Glutamatergic neuron (in vitro differentiated cells): ENCODE measurements around the gene PITPNM1. TPM values are rescaled to one million over a fixed set of nuclear protein-coding genes. Genes with fewer than 3 reads are reported as not detected.

Experiments
- DNase-seq: peaks from one replicate; pipeline ENCODE4 v3.0.0; 2022
- H3K27ac Mint-ChIP-seq: one replicate; pipeline ENCODE4 v1.8.0; 2020; ENCODE audit warnings: mild to moderate bottlenecking, mixed read lengths, inconsistent platforms; ENCODE audit not compliant: unreplicated experiment
- H3K27me3 Mint-ChIP-seq: one replicate; pipeline ENCODE4 v1.8.0; 2020; ENCODE audit warnings: mild to moderate bottlenecking, moderate library complexity, mixed read lengths, inconsistent platforms; ENCODE audit not compliant: unreplicated experiment
- H3K36me3 Mint-ChIP-seq: one replicate; pipeline ENCODE4 v1.8.0; 2020; ENCODE audit warnings: mild to moderate bottlenecking, mixed read lengths, inconsistent platforms; ENCODE audit not compliant: unreplicated experiment
- H3K4me1 Mint-ChIP-seq: one replicate; pipeline ENCODE4 v1.8.0; 2020; ENCODE audit warnings: mild to moderate bottlenecking, low read depth, mixed read lengths, inconsistent platforms; ENCODE audit not compliant: unreplicated experiment
- H3K4me3 Mint-ChIP-seq: one replicate; pipeline ENCODE4 v1.8.0; 2020; ENCODE audit warnings: mild to moderate bottlenecking, mixed read lengths, inconsistent platforms; ENCODE audit not compliant: unreplicated experiment
- H3K9me3 Mint-ChIP-seq: one replicate; pipeline ENCODE4 v1.8.0; 2020; ENCODE audit warnings: mild to moderate bottlenecking, moderate library complexity, mixed read lengths, inconsistent platforms; ENCODE audit not compliant: unreplicated experiment
- CTCF ChIP-seq: fragments of 200-600 bp; sonication (generic); IDR thresholded peaks from one replicate; pipeline ENCODE4 v1.5.0; 2021; ENCODE audit not compliant: partially characterized antibody, unreplicated experiment
- total RNA-seq: library from RNA; stranded (reverse); fragmentation: NEBNext Ultra II Directional; extraction: Animal tissue kit (Norgen Biotek cat#: 25700); gene quantifications from one replicate; pipeline ENCODE4 v1.2.1, GENCODE V29; 2021; ENCODE audit not compliant: unreplicated experiment

Gene PITPNM1
- total RNA-seq, 1 donor from 2014 or later: 25.6 TPM

GRCh38 chr11:67500484-67500821 lies 4.7 kb downstream of the PITPNM1 start:
- Mint-ChIP-seq H3K27ac (no peak overlapping the region), H3K4me3 (no peak overlapping the region), H3K9me3 (peaks cover 3% of the 10 kb centered on the region), H3K36me3 (no peaks in the 10 kb centered on the region), H3K4me1 (peaks cover 4% of the 10 kb centered on the region), H3K27me3 (peaks cover 8% of the 10 kb centered on the region)
- TF ChIP-seq CTCF: no peak
- no peak for DNase-seq

GRCh38 chr11:67499808-67500483 lies 5.2 kb downstream of the PITPNM1 start:
- Mint-ChIP-seq H3K36me3 (no peaks in the 10 kb centered on the region), H3K4me3 (no peak overlapping the region), H3K27me3 (peaks cover 7% of the 10 kb centered on the region), H3K4me1 (peaks cover 4% of the 10 kb centered on the region), H3K27ac (no peak overlapping the region), H3K9me3 (peaks cover 3% of the 10 kb centered on the region)
- no peak for TF ChIP-seq CTCF
- no peak for DNase-seq

GRCh38 chr11:67498544-67498972 lies 6.6 kb downstream of the PITPNM1 start:
- peaks cover 4% of the 10 kb centered on the region for H3K4me1 Mint-ChIP-seq
- no peak for TF ChIP-seq CTCF

GRCh38 chr11:67497656-67498291 lies 7.4 kb downstream of the PITPNM1 start:
- Mint-ChIP-seq H3K4me1 (peaks cover under 1% of the 10 kb centered on the region), H3K36me3 (no peaks in the 10 kb centered on the region), H3K9me3 (no peaks in the 10 kb centered on the region), H3K27ac (no peak overlapping the region), H3K4me3 (no peak overlapping the region), H3K27me3 (peaks cover 4% of the 10 kb centered on the region)
- DNase-seq: no peak
- no peak for TF ChIP-seq CTCF

More at GRCh38 chr11:67498544-67498972, 6.6 kb downstream of the PITPNM1 start:
- Mint-ChIP-seq H3K27me3 (peaks cover 7% of the 10 kb centered on the region), H3K9me3 (peaks cover 3% of the 10 kb centered on the region), H3K36me3 (no peaks in the 10 kb centered on the region), H3K4me3 (no peak overlapping the region), H3K27ac (no peak overlapping the region)
- DNase-seq: no peak

GRCh38 chr11:67496113-67496512 lies 9.1 kb downstream of the PITPNM1 start:
- DNase-seq: no peak
- Mint-ChIP-seq H3K27me3 (peaks cover 4% of the 10 kb centered on the region), H3K36me3 (no peaks in the 10 kb centered on the region), H3K4me1 (no peaks in the 10 kb centered on the region), H3K27ac (no peak overlapping the region), H3K4me3 (no peak overlapping the region), H3K9me3 (no peaks in the 10 kb centered on the region)
- TF ChIP-seq CTCF: no peak
